HTR-8/SVneo (cell line): ENCODE measurements around the gene MYRIP.

Source experiments
- DNase-seq: peaks from one replicate; pipeline ENCODE4 v3.0.0; 2011; ENCODE audit warnings: low spot score, mixed read lengths; ENCODE audit not compliant: insufficient read length
- FAIRE-seq: peaks from 2 replicates; lab custom pipeline; 2011; peaks lifted over from hg19 to GRCh38; lab: Jason Lieb, UNC

The MYRIP gene

GRCh38 chr3:40299130-40299720 lies 489.8 kb downstream of the MYRIP start:
- DNase-seq (no peak), FAIRE-seq (no peak)

GRCh38 chr3:40299721-40300335 lies 490.4 kb downstream of the MYRIP start:
- DNase-seq (no peak), FAIRE-seq (no peak)

DNA sequence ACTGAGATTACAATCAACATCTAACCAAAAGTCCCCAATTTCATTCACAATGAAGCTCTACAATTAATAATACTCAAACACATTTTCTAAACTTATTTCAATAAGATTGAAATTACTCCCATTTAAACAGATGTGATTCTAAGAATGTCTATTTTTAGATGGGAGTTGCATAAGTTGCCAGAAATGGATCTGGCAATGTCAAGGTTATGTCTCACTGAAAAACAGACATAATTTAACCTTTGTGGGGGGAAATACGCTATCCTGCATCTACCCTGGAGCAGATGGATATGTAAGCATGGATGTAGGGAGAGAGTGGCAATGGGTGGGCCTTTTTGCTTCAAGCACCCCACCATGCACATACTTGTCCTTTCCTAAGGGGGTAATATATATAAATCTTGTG lies 493.4 kb downstream of the MYRIP start:
- no peak for FAIRE-seq
- DNase-seq = no peak

- DNase-seq = no peak
- no peak for FAIRE-seq
These were observed 494.9 kb downstream of the MYRIP start for GRCh38 chr3:40304352-40304751.

- no peak for FAIRE-seq
- DNase-seq = no peak
These were observed 496.9 kb downstream of the MYRIP start for GRCh38 chr3:40306336-40306735.

DNA sequence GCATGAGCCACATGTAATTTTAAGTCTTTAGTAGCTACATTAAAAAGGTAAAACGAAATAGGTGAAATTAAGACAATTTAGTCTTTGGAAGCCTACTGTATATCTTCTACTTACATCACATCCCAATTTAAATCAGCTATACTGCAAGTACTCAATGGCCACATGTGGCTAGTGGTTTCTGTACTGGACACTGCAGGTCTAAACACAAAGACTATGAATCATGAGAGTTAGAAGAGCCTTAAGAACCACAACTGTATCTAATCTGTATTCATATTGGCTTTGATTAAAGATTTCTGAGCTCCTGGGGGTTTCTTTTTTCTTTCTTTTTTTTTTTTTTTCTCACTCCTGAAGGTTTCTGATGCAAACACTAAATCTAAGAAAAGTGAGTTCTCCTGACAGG lies 497.8 kb downstream of the MYRIP start:
- no peak for DNase-seq
- FAIRE-seq = no peak

DNA sequence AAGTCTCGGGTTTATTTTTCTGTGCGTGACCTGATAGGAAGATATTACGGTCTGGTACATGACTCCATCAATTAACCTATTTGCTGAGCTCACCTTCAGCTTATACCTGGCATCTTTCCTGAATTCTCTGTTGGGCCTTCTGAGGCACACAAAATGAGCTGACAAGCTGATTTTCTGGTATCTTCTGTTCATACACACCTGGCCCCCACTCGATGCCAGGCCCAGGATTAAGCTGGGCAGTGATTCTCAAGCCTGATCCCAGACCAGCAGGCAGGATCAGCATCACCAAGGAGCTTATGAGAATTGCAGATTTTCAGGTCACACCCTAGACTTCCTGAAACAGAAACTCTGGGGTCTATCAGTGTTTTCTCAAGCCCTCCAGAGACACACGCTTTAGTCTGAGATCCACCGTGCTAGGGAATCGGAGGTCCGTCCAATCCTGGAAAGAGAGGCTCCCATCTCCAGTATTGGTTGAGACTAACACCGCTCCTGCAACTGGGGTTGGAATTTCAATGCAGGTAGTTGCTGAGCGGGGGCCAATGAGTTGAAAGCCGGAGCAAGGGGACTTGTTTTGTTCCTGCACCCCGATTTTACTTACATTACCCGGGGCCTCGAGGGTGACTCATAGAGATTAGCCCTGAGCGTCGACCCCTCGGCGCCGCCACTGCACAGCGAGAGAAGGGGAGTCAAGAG lies 499.5 kb downstream of the MYRIP start:
- FAIRE-seq (no peak), DNase-seq (no peak)

GRCh38 chr3:40309418-40309924 lies 500.1 kb downstream of the MYRIP start, which contains the start of gene EIF1B:
TSS of gene EIF1B (plus strand) at chr3:40309707. CDS start at chr3:40309942, 235 bp downstream.
- peak; percentile 85 for FAIRE-seq

More at GRCh38 chr3:40309418-40309924, 500.1 kb downstream of the MYRIP start, which contains the start of gene EIF1B:
- DNase-seq = peak; percentile 88
